DOHH2 (cell line): ENCODE results near the gene DUSP16.

Source experiments
- H3F3A ChIP-seq: fragments of 200-600 bp; sonication (generic), shearing (Covaris generic); 2 replicates; pipeline ENCODE4 v1.6.0; 2016; ENCODE audit warnings: antibody characterized with exemption, mild to moderate bottlenecking; ENCODE audit not compliant: control insufficient read depth, insufficient read depth
- H3K27ac ChIP-seq: fragments of 200-600 bp; sonication (generic); 2 replicates; pipeline ENCODE4 v1.5.1; 2014; ENCODE audit warnings: low read depth, mild to moderate bottlenecking, low read length, moderate library complexity
- H3K27me3 ChIP-seq: fragments of 200-600 bp; sonication (generic); 2 replicates; pipeline ENCODE4 v1.6.1; 2014; ENCODE audit warnings: mild to moderate bottlenecking, low read length, mixed read lengths; ENCODE audit not compliant: control insufficient read depth
- H3K36me3 ChIP-seq: fragments of 200-600 bp; sonication (generic); 2 replicates; pipeline ENCODE4 v1.6.1; 2014; ENCODE audit warnings: mild to moderate bottlenecking, low read length, moderate library complexity, mixed read lengths; ENCODE audit not compliant: control insufficient read depth
- H3K4me1 ChIP-seq: fragments of 200-600 bp; sonication (generic); 2 replicates; pipeline ENCODE4 v1.6.1; 2014; ENCODE audit warnings: mild to moderate bottlenecking, low read length, mixed read lengths; ENCODE audit not compliant: control insufficient read depth
- H3K4me2 ChIP-seq: fragments of 200-600 bp; sonication (generic); 2 replicates; pipeline ENCODE4 v1.6.0; 2014; ENCODE audit warnings: mild to moderate bottlenecking, low read length, moderate library complexity
- H3K4me3 ChIP-seq: fragments of 200-600 bp; sonication (generic); 2 replicates; pipeline ENCODE4 v1.5.1; 2014; ENCODE audit warnings: mild to moderate bottlenecking, low read length, mixed read lengths
- H3K79me2 ChIP-seq: fragments of 200-600 bp; sonication (generic); 2 replicates; pipeline ENCODE4 v1.6.1; 2014; ENCODE audit warnings: mild to moderate bottlenecking, low read length, mixed read lengths; ENCODE audit not compliant: control insufficient read depth
- H3K9me2 ChIP-seq: fragments of 200-600 bp; sonication (generic); replicated peaks from 2 replicates; pipeline ENCODE4 v1.6.1; 2014; ENCODE audit warnings: mild to moderate bottlenecking, low read length, mixed read lengths; ENCODE audit not compliant: control insufficient read depth
- H3K9me3 ChIP-seq: fragments of 200-600 bp; sonication (generic); 2 replicates; pipeline ENCODE4 v1.6.1; 2014; ENCODE audit warnings: antibody characterized with exemption, low read length, mixed read lengths; ENCODE audit not compliant: control insufficient read depth, insufficient read depth
- H4K20me1 ChIP-seq: fragments of 200-600 bp; sonication (generic); 2 replicates; pipeline ENCODE4 v1.6.0; 2014; ENCODE audit warnings: low read depth, mild to moderate bottlenecking, antibody characterized with exemption, low read length, moderate library complexity; ENCODE audit not compliant: control insufficient read depth, insufficient read depth
- CTCF ChIP-seq: fragments of 200-600 bp; sonication (generic); IDR thresholded peaks from one replicate; pipeline ENCODE4 v1.5.1; 2014; ENCODE audit warnings: antibody characterized with exemption, mild to moderate bottlenecking, low read depth, low read length; ENCODE audit not compliant: poor library complexity, severe bottlenecking
- EZH2phosphoT487 ChIP-seq: fragments of 200-600 bp; sonication (generic); IDR thresholded peaks from 2 replicates; pipeline ENCODE4 v1.6.1; 2017; ENCODE audit warnings: borderline replicate concordance, mild to moderate bottlenecking, antibody characterized with exemption, low read length, moderate library complexity, mixed read lengths

DUSP16 gene

GRCh38 chr12:12460935-12461922, 101.4 kb downstream of the DUSP16 start:
- H3K27me3 ChIP-seq, result no peaks in the 10 kb centered on the region
- H3K79me2 ChIP-seq, result no peaks in the 10 kb centered on the region
- TF ChIP-seq EZH2phosphoT487 (no peak), CTCF (no peak)
- H4K20me1 ChIP-seq, result no peaks in the 10 kb centered on the region
- no peak overlapping the region for H3K4me3 ChIP-seq
- no peak overlapping the region for H3K27ac ChIP-seq
- H3F3A ChIP-seq, result no peaks in the 10 kb centered on the region
- H3K36me3 ChIP-seq, result no peaks in the 10 kb centered on the region
- H3K9me3 ChIP-seq, result no peaks in the 10 kb centered on the region
- no peaks in the 10 kb centered on the region for H3K4me1 ChIP-seq
- H3K4me2 ChIP-seq, result no peak overlapping the region
- no peaks in the 10 kb centered on the region for H3K9me2 ChIP-seq

GRCh38 chr12:12456637-12457036, 106.0 kb downstream of the DUSP16 start:
- Histone ChIP-seq H3K79me2 (no peaks in the 10 kb centered on the region), H3K36me3 (no peaks in the 10 kb centered on the region), H3K9me3 (no peaks in the 10 kb centered on the region), H3K4me3 (no peak overlapping the region), H3F3A (no peaks in the 10 kb centered on the region), H3K27ac (no peak overlapping the region), H3K4me2 (no peak overlapping the region), H4K20me1 (no peaks in the 10 kb centered on the region), H3K4me1 (no peaks in the 10 kb centered on the region), H3K27me3 (no peaks in the 10 kb centered on the region), H3K9me2 (no peaks in the 10 kb centered on the region)
- TF ChIP-seq EZH2phosphoT487 (no peak), CTCF (no peak)

GRCh38 chr12:12454315-12454714, 108.3 kb downstream of the DUSP16 start:
- H3K9me2 ChIP-seq, result no peaks in the 10 kb centered on the region
- H3K27ac ChIP-seq, result no peak overlapping the region
- no peaks in the 10 kb centered on the region for H3K27me3 ChIP-seq
- no peaks in the 10 kb centered on the region for H4K20me1 ChIP-seq
- no peaks in the 10 kb centered on the region for H3K36me3 ChIP-seq
- H3F3A ChIP-seq, result no peaks in the 10 kb centered on the region
- no peak overlapping the region for H3K4me3 ChIP-seq
- H3K4me2 ChIP-seq, result no peak overlapping the region
- no peaks in the 10 kb centered on the region for H3K4me1 ChIP-seq
- H3K9me3 ChIP-seq, result no peaks in the 10 kb centered on the region
- TF ChIP-seq EZH2phosphoT487 (no peak), CTCF (no peak)
- H3K79me2 ChIP-seq, result no peaks in the 10 kb centered on the region
